CD4-positive, alpha-beta memory T cell (primary cell): ENCODE data around the gene OR51T1. TPM values are rescaled to one million over a fixed set of nuclear protein-coding genes. Genes with fewer than 3 reads are reported as not detected.

ENCODE experiments used
- CTCF ChIA-PET: fragments of 350-600 bp; sonication (Branson Sonifier 250); formaldehyde crosslinking; loops from one replicate; lab custom pipeline; 2021; ENCODE audit warnings: inconsistent platforms; ENCODE audit not compliant: partially characterized antibody; lab: Charles Lee
- POLR2A ChIA-PET: fragments of 350-600 bp; sonication (Branson Sonifier 250); formaldehyde crosslinking; loops from one replicate; lab custom pipeline; 2021; ENCODE audit not compliant: partially characterized antibody; lab: Charles Lee
- DNase-seq, 5 donors: peaks; one replicate each; pipeline versions ENCODE4 v3.0.0 to v3.0.0-alpha.2; 2020 to 2022; ENCODE audit warnings: mixed read lengths in 1 of 5
- H3K27ac ChIP-seq: one replicate; pipeline ENCODE4 v1.7.0; 2013; ENCODE audit warnings: low read depth, low read length
- H3K27me3 ChIP-seq: 2 replicates; pipeline ENCODE4 v1.7.0; 2013; ENCODE audit warnings: mild to moderate bottlenecking, low read length, moderate library complexity; ENCODE audit not compliant: insufficient read depth
- H3K36me3 ChIP-seq: 2 replicates; pipeline ENCODE4 v1.7.0; 2013; ENCODE audit warnings: mild to moderate bottlenecking, low read length, moderate library complexity; ENCODE audit not compliant: insufficient read depth
- H3K4me1 ChIP-seq: 2 replicates; pipeline ENCODE4 v1.7.0; 2013; ENCODE audit warnings: mild to moderate bottlenecking, low read length, moderate library complexity; ENCODE audit not compliant: insufficient read depth
- H3K4me3 ChIP-seq, 2 donors: one replicate each; pipeline ENCODE4 v1.7.0; 2013; ENCODE audit warnings: low read length in 2 of 2, mild to moderate bottlenecking in 1 of 2
- H3K9me3 ChIP-seq, 2 donors: one replicate each; pipeline ENCODE4 v1.7.0; 2013; ENCODE audit warnings: low read length in 2 of 2, control low read depth in 1 of 2; ENCODE audit not compliant: control insufficient read depth in 1 of 2
- H3K27ac Mint-ChIP-seq, 7 donors: one replicate each; pipeline ENCODE4 v1.8.0; 2020 to 2021; ENCODE audit warnings: mixed read lengths in 7 of 7, mild to moderate bottlenecking in 6 of 7, inconsistent platforms in 3 of 7, moderate library complexity in 3 of 7
- H3K27me3 Mint-ChIP-seq, 2 donors: one replicate each; pipeline ENCODE4 v1.8.0; 2020 to 2021; ENCODE audit warnings: mixed read lengths in 2 of 2
- H3K36me3 Mint-ChIP-seq, 2 donors: one replicate each; pipeline ENCODE4 v1.8.0; 2020 to 2021; ENCODE audit warnings: mixed read lengths in 2 of 2, inconsistent platforms in 1 of 2, mild to moderate bottlenecking in 1 of 2
- H3K4me1 Mint-ChIP-seq, 4 donors: one replicate each; pipeline ENCODE4 v1.8.0; 2020 to 2021; ENCODE audit warnings: mixed read lengths in 4 of 4, mild to moderate bottlenecking in 1 of 4
- H3K4me3 Mint-ChIP-seq, 8 donors: one replicate each; pipeline ENCODE4 v1.8.0; 2020 to 2021; ENCODE audit warnings: mixed read lengths in 8 of 8, mild to moderate bottlenecking in 7 of 8, moderate library complexity in 6 of 8, inconsistent platforms in 3 of 8
- H3K9me3 Mint-ChIP-seq, 8 donors: one replicate each; pipeline ENCODE4 v1.8.0; 2020 to 2021; ENCODE audit warnings: mixed read lengths in 8 of 8, mild to moderate bottlenecking in 5 of 8, inconsistent platforms in 3 of 8, moderate library complexity in 1 of 8
- intact Hi-C: fragments of 100-400 bp; cut with micrococcal nuclease; formaldehyde crosslinking; loops from one replicate; pipeline ENCODE4 v1.15.1; 2023
- polyA plus RNA-seq, 2 donors: library from polyadenylated mRNA; unstranded; fragments of 300-500 nt; fragmentation: Illumina TruSeq; gene quantifications; one replicate each; pipeline ENCODE4 v1.2.3, GENCODE V29; 2021
- total RNA-seq, 2 experiments: library from RNA; stranded (reverse); gene quantifications; one replicate each; pipeline ENCODE4 v1.2.3, GENCODE V29; 2021

OR51T1 gene
- total and polyA plus RNA-seq, 4 experiments from 2014 or later, result not detected

- no peak overlapping the region for H3K27ac ChIP-seq
- Mint-ChIP-seq H3K27ac (no peak overlapping the region), H3K27me3 (no peaks in the 10 kb centered on the region), H3K9me3 (peaks cover 0 to 8% (median 0%) of the 10 kb centered on the region in 8 donors), H3K4me3 (no peak overlapping the region), H3K4me1 (peaks cover 0 to 3% (median 0%) of the 10 kb centered on the region in 4 donors), H3K36me3 (no peaks in the 10 kb centered on the region)
- ChIA-PET POLR2A (no interaction called here), CTCF (no interaction called here)
- intact Hi-C loops, result no loop called here
- H3K27me3 ChIP-seq, result no peaks in the 10 kb centered on the region
- H3K9me3 ChIP-seq, result no peaks in the 10 kb centered on the region
- H3K4me3 ChIP-seq, result no peak overlapping the region
- H3K36me3 ChIP-seq, result no peaks in the 10 kb centered on the region
- no peaks in the 10 kb centered on the region for H3K4me1 ChIP-seq
- DNase-seq, result no peak
Observed at GRCh38 chr11:4863876-4864275, 17.8 kb upstream of the OR51T1 start.

GRCh38 chr11:4865855-4866254 is 15.8 kb upstream of the OR51T1 start:
- Histone ChIP-seq H3K27ac (no peak overlapping the region), H3K4me1 (no peaks in the 10 kb centered on the region), H3K27me3 (no peaks in the 10 kb centered on the region), H3K9me3 (no peaks in the 10 kb centered on the region), H3K4me3 (no peak overlapping the region), H3K36me3 (no peaks in the 10 kb centered on the region)
- Mint-ChIP-seq H3K4me1 (peaks cover 0 to 3% (median 0%) of the 10 kb centered on the region in 4 donors), H3K36me3 (no peaks in the 10 kb centered on the region), H3K27ac (no peak overlapping the region), H3K4me3 (no peak overlapping the region), H3K27me3 (no peaks in the 10 kb centered on the region), H3K9me3 (peaks cover 0 to 8% (median 0%) of the 10 kb centered on the region in 8 donors)
- ChIA-PET POLR2A (interaction anchor here (0.5 kb wide), 1 partner anchor 11 kb away, joined by 3 read pairs; no protein-coding TSS in a partner anchor), CTCF (no interaction called here)
- DNase-seq, result no peak
- intact Hi-C loops, result no loop called here

GRCh38 chr11:4881188-4881587 is 512 bp upstream of the OR51T1 start:
- H3K36me3 Mint-ChIP-seq, result no peaks in the 10 kb centered on the region
- Histone ChIP-seq H3K36me3 (no peaks in the 10 kb centered on the region), H3K9me3 (no peaks in the 10 kb centered on the region), H3K4me1 (no peaks in the 10 kb centered on the region), H3K27me3 (no peaks in the 10 kb centered on the region), H3K27ac (no peak overlapping the region), H3K4me3 (no peak overlapping the region)
- CTCF ChIA-PET, result no interaction called here
- POLR2A ChIA-PET, result no interaction called here
- H3K27me3 Mint-ChIP-seq, result no peaks in the 10 kb centered on the region
- DNase-seq, result no peak
- intact Hi-C loops, result no loop called here
- peaks cover 0 to 2% (median 0%) of the 10 kb centered on the region in 8 donors for H3K9me3 Mint-ChIP-seq
- no peak overlapping the region for H3K27ac Mint-ChIP-seq
- H3K4me3 Mint-ChIP-seq, result no peak overlapping the region
- H3K4me1 Mint-ChIP-seq, result no peaks in the 10 kb centered on the region

GRCh38 chr11:4882543-4882942 is 843 bp downstream of the OR51T1 start:
- Histone ChIP-seq H3K9me3 (no peaks in the 10 kb centered on the region), H3K27me3 (no peaks in the 10 kb centered on the region), H3K27ac (no peak overlapping the region), H3K36me3 (no peaks in the 10 kb centered on the region), H3K4me1 (no peaks in the 10 kb centered on the region), H3K4me3 (no peak overlapping the region)
- no peak overlapping the region for H3K4me3 Mint-ChIP-seq
- no peaks in the 10 kb centered on the region for H3K36me3 Mint-ChIP-seq
- DNase-seq, result no peak
- peaks cover 0 to 2% (median 0%) of the 10 kb centered on the region in 8 donors for H3K9me3 Mint-ChIP-seq
- H3K27me3 Mint-ChIP-seq, result no peaks in the 10 kb centered on the region
- CTCF ChIA-PET, result no interaction called here
- H3K27ac Mint-ChIP-seq, result no peak overlapping the region
- no peaks in the 10 kb centered on the region for H3K4me1 Mint-ChIP-seq
- intact Hi-C loops, result no loop called here
- POLR2A ChIA-PET, result no interaction called here

GRCh38 chr11:4884361-4884760 is 2.7 kb downstream of the OR51T1 start:
- H3K27me3 Mint-ChIP-seq, result no peaks in the 10 kb centered on the region

GRCh38 chr11:4886186-4886585 is 4.5 kb downstream of the OR51T1 start:
- no peak overlapping the region for H3K4me3 Mint-ChIP-seq
- DNase-seq, result no peak
- CTCF ChIA-PET, result no interaction called here

More at GRCh38 chr11:4884361-4884760, 2.7 kb downstream of the OR51T1 start:
- H3K36me3 Mint-ChIP-seq, result no peaks in the 10 kb centered on the region
- no peak overlapping the region for H3K27ac Mint-ChIP-seq
- no peaks in the 10 kb centered on the region for H3K9me3 ChIP-seq
- H3K27ac ChIP-seq, result no peak overlapping the region
- H3K4me3 Mint-ChIP-seq, result no peak overlapping the region
- intact Hi-C loops, result no loop called here
- ChIA-PET CTCF (no interaction called here), POLR2A (no interaction called here)
- no peaks in the 10 kb centered on the region for H3K27me3 ChIP-seq
- H3K4me1 ChIP-seq, result no peaks in the 10 kb centered on the region
- H3K36me3 ChIP-seq, result no peaks in the 10 kb centered on the region
- H3K9me3 Mint-ChIP-seq, result peaks cover 0 to 1% (median 0%) of the 10 kb centered on the region in 8 donors
- H3K4me1 Mint-ChIP-seq, result no peaks in the 10 kb centered on the region
- no peak for DNase-seq
- H3K4me3 ChIP-seq, result no peak overlapping the region

GRCh38 chr11:4887591-4887990 is 5.9 kb downstream of the OR51T1 start:
- H3K4me3 ChIP-seq, result no peak overlapping the region
- Mint-ChIP-seq H3K27me3 (no peaks in the 10 kb centered on the region), H3K9me3 (no peaks in the 10 kb centered on the region), H3K36me3 (no peaks in the 10 kb centered on the region), H3K4me1 (no peaks in the 10 kb centered on the region), H3K27ac (no peak overlapping the region), H3K4me3 (no peak overlapping the region)
- DNase-seq, result no peak
- no peak overlapping the region for H3K27ac ChIP-seq
- H3K4me1 ChIP-seq, result no peaks in the 10 kb centered on the region
- no peaks in the 10 kb centered on the region for H3K9me3 ChIP-seq
- ChIA-PET CTCF (no interaction called here), POLR2A (no interaction called here)
- intact Hi-C loops, result no loop called here
- no peaks in the 10 kb centered on the region for H3K27me3 ChIP-seq
- H3K36me3 ChIP-seq, result no peaks in the 10 kb centered on the region

More at GRCh38 chr11:4886186-4886585, 4.5 kb downstream of the OR51T1 start:
- POLR2A ChIA-PET, result no interaction called here
- Mint-ChIP-seq H3K9me3 (peaks cover 0 to 1% (median 0%) of the 10 kb centered on the region in 8 donors), H3K27ac (no peak overlapping the region), H3K4me1 (no peaks in the 10 kb centered on the region), H3K27me3 (no peaks in the 10 kb centered on the region), H3K36me3 (no peaks in the 10 kb centered on the region)
- intact Hi-C loops, result no loop called here
- no peaks in the 10 kb centered on the region for H3K27me3 ChIP-seq
- no peaks in the 10 kb centered on the region for H3K36me3 ChIP-seq
- no peak overlapping the region for H3K4me3 ChIP-seq
- no peaks in the 10 kb centered on the region for H3K9me3 ChIP-seq
- H3K27ac ChIP-seq, result no peak overlapping the region
- H3K4me1 ChIP-seq, result no peaks in the 10 kb centered on the region

- peaks cover 0 to 2% (median 0%) of the 10 kb centered on the region in 8 donors for H3K9me3 Mint-ChIP-seq
- CTCF ChIA-PET, result no interaction called here
- no peak for DNase-seq
Observed at GRCh38 chr11:4890279-4890678, 8.6 kb downstream of the OR51T1 start.

More at GRCh38 chr11:4890279-4890678, 8.6 kb downstream of the OR51T1 start:
- Histone ChIP-seq H3K27me3 (no peaks in the 10 kb centered on the region), H3K36me3 (no peaks in the 10 kb centered on the region), H3K4me3 (no peak overlapping the region), H3K27ac (no peak overlapping the region), H3K4me1 (no peaks in the 10 kb centered on the region), H3K9me3 (no peaks in the 10 kb centered on the region)
- Mint-ChIP-seq H3K36me3 (no peaks in the 10 kb centered on the region), H3K4me1 (no peaks in the 10 kb centered on the region), H3K4me3 (no peak overlapping the region), H3K27ac (no peak overlapping the region), H3K27me3 (peaks cover 0 to under 1% of the 10 kb centered on the region in 2 donors)
- intact Hi-C loops, result no loop called here
- POLR2A ChIA-PET, result no interaction called here
